IMR-90 (cell line): ENCODE data around the gene HS3ST5.

ENCODE experiments used
- BHLHE40 ChIP-seq: fragments of 150-350 bp; IDR thresholded peaks from 2 replicates; pipeline ENCODE4 v1.6.1; 2016; ENCODE audit warnings: mild to moderate bottlenecking, low read depth, low read length
- CEBPB ChIP-seq: IDR thresholded peaks from 2 replicates; pipeline ENCODE4 v1.6.1; 2012; ENCODE audit warnings: low read depth, low read length, improper control_type of control experiment
- CHD1 ChIP-seq: IDR thresholded peaks from 2 replicates; pipeline ENCODE4 v1.6.1; 2012; ENCODE audit warnings: low read depth, low read length, improper control_type of control experiment
- FOS ChIP-seq: fragments of 150-350 bp; IDR thresholded peaks from 2 replicates; pipeline ENCODE4 v1.6.1; 2016; ENCODE audit warnings: low read depth, low read length
- MAFK ChIP-seq: IDR thresholded peaks from 2 replicates; pipeline ENCODE4 v1.6.1; 2012; ENCODE audit warnings: low read depth, low read length, improper control_type of control experiment
- MXI1 ChIP-seq: IDR thresholded peaks from 2 replicates; pipeline ENCODE4 v1.6.1; 2012; ENCODE audit warnings: low read depth, mild to moderate bottlenecking, low read length, moderate library complexity, borderline replicate concordance
- POLR2A ChIP-seq: IDR thresholded peaks from 2 replicates; pipeline ENCODE4 v1.6.1; 2012; ENCODE audit warnings: mild to moderate bottlenecking, low read depth, low read length
- RAD21 ChIP-seq: IDR thresholded peaks from 2 replicates; pipeline ENCODE4 v1.6.1; 2012; ENCODE audit warnings: low read length, improper control_type of control experiment
- RCOR1 ChIP-seq: IDR thresholded peaks from 2 replicates; pipeline ENCODE4 v1.6.1; 2012; ENCODE audit warnings: mild to moderate bottlenecking, low read length, improper control_type of control experiment; ENCODE audit not compliant: insufficient replicate concordance
- RFX5 ChIP-seq: IDR thresholded peaks from 2 replicates; pipeline ENCODE4 v1.8.0; 2012; ENCODE audit warnings: low read depth, mild to moderate bottlenecking, low read length, moderate library complexity
- SMC3 ChIP-seq: fragments of 150-350 bp; IDR thresholded peaks from 2 replicates; pipeline ENCODE4 v1.6.1; 2016; ENCODE audit warnings: low read depth, mild to moderate bottlenecking, antibody characterized with exemption, low read length, moderate library complexity
- TF ChIP-seq, protein P1 (sequence below): conservative IDR thresholded peaks from 2 replicates; pipeline ENCODE4 v1.5.1; 2012; ENCODE audit warnings: mild to moderate bottlenecking, low read depth, low read length, improper control_type of control experiment
- TF ChIP-seq, protein P2 (sequence below): fragments of 150-350 bp; IDR thresholded peaks from 2 replicates; pipeline ENCODE4 v1.6.1; 2016; ENCODE audit warnings: low read depth, mild to moderate bottlenecking, low read length, moderate library complexity, borderline replicate concordance
- TF ChIP-seq, protein P3 (sequence below): fragments of 150-350 bp; IDR thresholded peaks from 2 replicates; pipeline ENCODE4 v1.6.1; 2017; ENCODE audit warnings: mild to moderate bottlenecking, antibody characterized with exemption, low read length, low read depth

DNA sequence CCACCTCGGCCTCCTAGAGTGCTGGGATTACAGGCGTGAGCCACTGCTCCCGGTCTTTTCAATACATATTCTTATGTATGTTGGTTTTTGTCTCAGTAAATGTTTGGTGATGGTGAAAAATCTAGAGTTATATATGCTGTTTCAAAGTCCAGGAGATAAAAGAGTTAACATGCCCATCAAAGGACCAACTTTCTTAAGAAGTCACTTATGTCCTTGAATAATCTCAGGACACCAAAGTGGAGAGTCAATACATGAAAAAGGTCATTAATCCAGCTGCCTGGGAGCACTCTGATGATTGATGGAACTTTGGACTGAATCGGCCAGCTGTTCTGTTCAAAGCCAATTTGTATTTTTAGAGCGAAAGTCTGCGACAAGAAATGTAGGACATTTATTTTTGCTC lies 312.1 kb downstream of the HS3ST5 start:
- TF ChIP-seq RAD21 (no peak), SMC3 (no peak), POLR2A (no peak), CEBPB (no peak), CHD1 (no peak), MAFK (no peak), FOS (no peak), BHLHE40 (no peak), MXI1 (no peak), RCOR1 (no peak), RFX5 (no peak)
- TF ChIP-seq, protein P1, sequence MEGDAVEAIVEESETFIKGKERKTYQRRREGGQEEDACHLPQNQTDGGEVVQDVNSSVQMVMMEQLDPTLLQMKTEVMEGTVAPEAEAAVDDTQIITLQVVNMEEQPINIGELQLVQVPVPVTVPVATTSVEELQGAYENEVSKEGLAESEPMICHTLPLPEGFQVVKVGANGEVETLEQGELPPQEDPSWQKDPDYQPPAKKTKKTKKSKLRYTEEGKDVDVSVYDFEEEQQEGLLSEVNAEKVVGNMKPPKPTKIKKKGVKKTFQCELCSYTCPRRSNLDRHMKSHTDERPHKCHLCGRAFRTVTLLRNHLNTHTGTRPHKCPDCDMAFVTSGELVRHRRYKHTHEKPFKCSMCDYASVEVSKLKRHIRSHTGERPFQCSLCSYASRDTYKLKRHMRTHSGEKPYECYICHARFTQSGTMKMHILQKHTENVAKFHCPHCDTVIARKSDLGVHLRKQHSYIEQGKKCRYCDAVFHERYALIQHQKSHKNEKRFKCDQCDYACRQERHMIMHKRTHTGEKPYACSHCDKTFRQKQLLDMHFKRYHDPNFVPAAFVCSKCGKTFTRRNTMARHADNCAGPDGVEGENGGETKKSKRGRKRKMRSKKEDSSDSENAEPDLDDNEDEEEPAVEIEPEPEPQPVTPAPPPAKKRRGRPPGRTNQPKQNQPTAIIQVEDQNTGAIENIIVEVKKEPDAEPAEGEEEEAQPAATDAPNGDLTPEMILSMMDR, result no peak
- TF ChIP-seq, protein P2, sequence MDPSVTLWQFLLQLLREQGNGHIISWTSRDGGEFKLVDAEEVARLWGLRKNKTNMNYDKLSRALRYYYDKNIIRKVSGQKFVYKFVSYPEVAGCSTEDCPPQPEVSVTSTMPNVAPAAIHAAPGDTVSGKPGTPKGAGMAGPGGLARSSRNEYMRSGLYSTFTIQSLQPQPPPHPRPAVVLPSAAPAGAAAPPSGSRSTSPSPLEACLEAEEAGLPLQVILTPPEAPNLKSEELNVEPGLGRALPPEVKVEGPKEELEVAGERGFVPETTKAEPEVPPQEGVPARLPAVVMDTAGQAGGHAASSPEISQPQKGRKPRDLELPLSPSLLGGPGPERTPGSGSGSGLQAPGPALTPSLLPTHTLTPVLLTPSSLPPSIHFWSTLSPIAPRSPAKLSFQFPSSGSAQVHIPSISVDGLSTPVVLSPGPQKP, result no peak
- TF ChIP-seq, protein P3, sequence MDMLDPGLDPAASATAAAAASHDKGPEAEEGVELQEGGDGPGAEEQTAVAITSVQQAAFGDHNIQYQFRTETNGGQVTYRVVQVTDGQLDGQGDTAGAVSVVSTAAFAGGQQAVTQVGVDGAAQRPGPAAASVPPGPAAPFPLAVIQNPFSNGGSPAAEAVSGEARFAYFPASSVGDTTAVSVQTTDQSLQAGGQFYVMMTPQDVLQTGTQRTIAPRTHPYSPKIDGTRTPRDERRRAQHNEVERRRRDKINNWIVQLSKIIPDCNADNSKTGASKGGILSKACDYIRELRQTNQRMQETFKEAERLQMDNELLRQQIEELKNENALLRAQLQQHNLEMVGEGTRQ, result no peak
